Fibroblast of the conjunctiva (primary cell): ENCODE data around the gene SLC25A29.
"Not testable (repeated sequence)": the region's sequence is repeated elsewhere in the genome, so short reads cannot be mapped to it uniquely, and the experiment has no call there.

Source experiments
- DNase-seq: peaks from one replicate; pipeline ENCODE4 v3.0.0-alpha.2; 2010; ENCODE audit warnings: low read depth

The SLC25A29 gene

GRCh38 chr14:100312110-100312876 is 6.0 kb upstream of the SLC25A29 start:
- DNase-seq = not testable (repeated sequence)

DNA sequence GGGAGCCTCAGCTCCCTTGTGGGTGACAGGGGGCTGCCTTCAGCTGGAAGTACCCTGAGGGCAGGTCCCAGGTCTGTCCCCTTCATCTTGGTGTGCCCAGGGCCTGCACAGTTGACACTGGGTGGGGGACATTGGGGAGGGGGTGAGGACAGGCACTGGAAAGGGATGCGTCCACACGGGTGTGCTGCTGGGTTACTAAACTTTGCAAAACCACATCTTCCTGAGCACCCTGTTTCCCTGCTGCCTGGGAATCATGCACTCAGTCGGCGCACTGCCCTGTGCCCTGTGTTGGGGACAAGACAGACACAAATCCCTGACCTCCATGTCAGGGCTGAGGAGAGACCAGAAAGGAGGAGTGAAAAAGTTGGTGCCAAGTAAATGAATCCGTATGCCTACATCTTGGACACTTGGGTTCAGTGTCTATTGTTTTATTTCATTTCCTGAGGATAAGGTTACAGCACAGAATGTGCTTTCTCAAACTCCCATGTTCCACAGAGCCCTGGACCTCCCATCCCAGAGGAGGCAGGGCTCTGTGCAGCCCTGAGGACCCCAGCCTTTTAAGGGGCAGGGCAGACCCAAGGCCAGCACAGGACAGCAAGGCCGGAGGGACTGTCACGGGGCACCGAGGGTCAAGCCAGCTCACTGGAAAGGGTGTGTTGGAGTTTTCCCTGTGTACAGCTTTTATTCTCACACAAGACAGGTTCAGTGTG is 2.9 kb upstream of the SLC25A29 start:
- no peak for DNase-seq

- DNase-seq = not testable (repeated sequence)
Measured at GRCh38 chr14:100308427-100308792, 2.2 kb upstream of the SLC25A29 start.

GRCh38 chr14:100307766-100308426 is 1.7 kb upstream of the SLC25A29 start:
- no peak for DNase-seq

- DNase-seq = no peak
Measured at GRCh38 chr14:100306998-100307765, 938 bp upstream of the SLC25A29 start.

GRCh38 chr14:100305324-100306100 is 732 bp downstream of the SLC25A29 start:
- no peak for DNase-seq

GRCh38 chr14:100304825-100305323 is 1.4 kb downstream of the SLC25A29 start:
- no peak for DNase-seq

DNA sequence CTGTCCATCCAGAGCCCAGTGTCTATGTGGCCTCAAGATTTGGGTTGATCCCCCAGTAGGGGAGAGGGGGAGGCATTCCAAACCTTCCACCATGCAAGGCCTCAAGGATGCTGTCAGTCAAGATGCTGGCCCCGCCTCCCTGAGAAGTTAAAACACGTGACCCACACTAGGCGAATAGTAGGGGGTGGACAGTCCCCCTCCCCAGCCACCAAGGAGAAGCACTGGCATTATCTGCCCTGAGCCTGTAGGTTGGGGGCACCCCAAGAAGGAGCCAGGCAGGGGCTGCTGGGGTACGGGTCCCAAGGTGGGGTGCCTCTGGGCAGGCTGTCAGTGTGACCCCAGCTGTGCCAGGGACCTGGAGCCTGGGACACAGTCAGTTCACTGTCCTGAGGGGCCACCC is 2.3 kb downstream of the SLC25A29 start:
- DNase-seq = no peak

- no peak for DNase-seq
Measured at GRCh38 chr14:100303179-100303578, 3.1 kb downstream of the SLC25A29 start.

- DNase-seq = no peak
Measured at GRCh38 chr14:100302616-100303015, 3.6 kb downstream of the SLC25A29 start.

GRCh38 chr14:100299238-100299560 is 7.0 kb downstream of the SLC25A29 start:
- no peak for DNase-seq

DNA sequence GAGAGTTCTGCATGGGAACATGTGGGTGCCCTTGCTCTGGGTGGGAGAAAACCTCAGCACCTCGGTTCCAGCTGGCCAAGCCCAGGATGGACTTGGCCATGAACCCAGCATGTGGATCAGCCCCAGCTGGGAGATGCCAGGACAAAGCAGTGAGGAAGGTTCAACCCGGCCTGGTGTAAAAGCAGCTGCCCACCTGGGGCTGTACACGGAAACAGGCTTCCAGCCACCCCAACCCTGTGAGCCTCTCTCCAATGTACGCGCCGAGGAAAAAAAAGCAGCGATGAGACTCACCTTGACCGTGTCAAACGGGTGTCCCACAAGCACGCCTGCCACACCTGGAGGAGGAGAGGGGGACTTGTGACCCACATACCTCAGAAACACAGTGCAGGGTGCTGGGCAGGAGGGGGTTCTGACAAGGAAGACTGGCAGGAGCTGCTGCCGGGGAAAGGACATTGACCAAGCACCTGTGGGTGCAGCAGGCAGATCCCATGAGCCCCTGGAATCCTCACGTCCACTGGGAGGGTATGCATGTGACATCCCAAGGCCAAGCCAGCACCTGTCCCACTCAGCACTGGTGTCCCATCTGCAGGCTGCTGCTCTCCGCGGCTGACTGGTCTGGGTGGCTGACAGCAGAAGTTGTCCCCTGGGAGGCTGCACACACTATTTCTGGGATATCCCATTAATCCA is 7.5 kb downstream of the SLC25A29 start:
- DNase-seq = no peak

DNA sequence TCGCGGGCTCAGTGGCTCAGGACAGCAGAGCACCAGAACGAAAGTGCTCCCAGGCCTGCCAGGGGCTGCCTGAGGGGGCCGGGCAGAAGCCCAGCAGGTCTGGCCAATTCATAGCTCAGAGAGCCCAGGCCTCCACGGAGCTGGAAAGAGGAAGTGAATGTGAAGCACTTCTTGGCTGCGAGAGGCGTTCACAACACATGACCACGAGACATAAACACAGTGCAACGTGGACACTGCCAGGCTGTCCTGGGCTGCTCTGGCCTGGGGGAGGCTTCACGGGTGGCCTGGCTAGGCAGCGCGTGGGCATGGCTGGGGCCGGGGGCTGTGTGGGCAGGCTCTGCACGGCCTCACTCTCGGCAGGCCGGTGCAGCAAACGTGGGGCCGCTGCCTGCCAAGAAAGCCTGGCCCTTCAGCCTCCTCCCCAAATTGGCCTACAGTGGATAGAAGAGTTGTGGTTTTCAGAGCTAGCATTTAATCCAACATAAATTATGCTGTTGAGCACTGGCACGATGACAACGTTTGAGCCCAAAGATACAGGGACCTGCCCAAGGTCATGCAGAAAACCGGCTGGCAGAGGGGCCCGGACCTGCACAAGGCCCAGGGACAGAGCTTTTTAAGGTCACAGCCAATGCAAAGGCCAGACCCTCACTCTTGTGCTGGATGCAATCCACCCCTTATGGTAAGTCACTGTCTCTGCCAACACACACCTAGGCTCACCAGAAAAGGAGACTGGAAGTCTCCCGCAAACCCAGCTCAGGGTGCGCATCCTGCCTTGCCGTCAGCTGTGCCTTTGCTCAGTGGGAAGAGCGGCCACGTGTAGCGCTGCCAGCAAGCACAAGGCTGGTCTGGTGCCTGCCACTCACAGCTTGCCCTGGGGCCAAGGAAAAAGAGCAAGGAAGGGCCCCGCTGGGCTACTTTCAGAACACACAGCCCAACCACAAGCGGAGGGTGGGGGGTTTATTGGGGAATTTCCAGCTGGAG is 8.6 kb downstream of the SLC25A29 start:
- DNase-seq = peak; percentile 44

DNA sequence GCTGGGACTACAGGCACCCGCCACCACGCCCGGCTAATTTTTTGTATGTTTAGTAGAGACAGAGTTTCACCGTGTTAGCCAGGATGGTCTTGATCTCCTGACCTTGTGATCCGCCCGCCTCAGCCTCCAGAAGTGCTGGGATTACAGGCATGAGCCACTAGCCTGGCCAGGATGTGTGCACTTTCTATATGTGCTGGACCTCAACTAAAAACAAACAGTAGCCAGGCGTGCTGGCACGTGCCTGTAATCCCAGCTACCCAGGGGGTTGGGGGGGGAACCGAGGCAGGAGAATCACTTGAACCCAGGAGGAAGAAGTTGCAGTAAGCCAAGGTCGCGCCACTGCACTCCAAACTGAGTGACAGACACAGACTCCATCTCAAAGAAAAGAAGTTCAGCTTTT is 9.5 kb downstream of the SLC25A29 start:
- not testable (repeated sequence) for DNase-seq

DNA sequence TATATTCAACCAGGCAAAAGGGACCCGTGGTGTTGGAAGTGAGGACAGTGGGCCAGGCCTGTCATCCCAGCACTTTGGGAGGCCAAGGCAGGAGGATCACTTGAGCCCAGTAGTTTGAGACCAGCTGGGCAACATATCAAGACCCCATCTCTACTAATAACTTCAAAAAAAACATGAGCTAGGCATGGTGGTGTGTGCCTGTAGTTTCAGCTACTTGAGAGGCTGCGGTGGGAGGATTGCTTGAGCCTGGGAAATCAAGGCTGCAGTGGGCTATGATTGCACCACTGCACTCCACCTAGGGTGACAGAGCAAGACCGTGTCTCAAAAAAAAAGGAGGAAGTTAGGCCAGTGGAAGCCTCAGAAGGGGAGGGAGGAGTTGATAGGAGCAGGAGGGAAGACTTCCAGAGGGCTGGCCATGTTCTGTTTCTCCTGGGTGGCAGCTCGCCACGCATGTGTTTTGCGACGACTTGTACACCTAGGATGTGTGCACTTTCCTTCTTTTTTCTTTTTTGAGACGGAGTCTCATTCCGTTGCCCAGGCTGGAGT is 10.1 kb downstream of the SLC25A29 start:
- DNase-seq = no peak

GRCh38 chr14:100295376-100296105 is 10.7 kb downstream of the SLC25A29 start:
- DNase-seq = no peak

DNA sequence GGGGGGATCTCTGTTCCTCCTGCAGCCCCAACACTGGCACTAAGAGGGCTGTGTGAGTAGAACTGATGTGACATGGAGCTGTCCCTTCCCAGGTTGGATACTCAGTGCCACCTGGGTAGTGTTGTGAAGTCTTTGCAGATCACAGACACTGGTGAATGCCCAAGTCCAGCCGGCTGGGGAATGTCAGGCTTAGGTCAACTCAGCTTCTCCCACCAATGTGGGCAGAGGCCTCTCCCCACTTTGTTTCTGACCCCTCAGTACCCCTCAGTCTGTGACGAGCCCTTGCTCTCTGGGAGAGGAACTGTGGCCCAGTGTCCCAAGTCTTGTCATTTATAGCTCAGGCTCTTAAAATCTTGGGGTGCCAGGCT is 11.3 kb downstream of the SLC25A29 start:
- no peak for DNase-seq

- DNase-seq = no peak
Measured at GRCh38 chr14:100294213-100294962, 11.9 kb downstream of the SLC25A29 start.
